GM18873 (cell line): ENCODE measurements around the gene ITGAV.
"Not testable (repeated sequence)": the region's sequence is repeated elsewhere in the genome, so short reads cannot be mapped to it uniquely, and the experiment has no call there.

ENCODE experiments used
- ATAC-seq: cut with Tn5 transposase; IDR thresholded peaks from one replicate; pipeline ENCODE4 v1.9.1; 2021; ENCODE audit warnings: mild to moderate bottlenecking, moderate library complexity, moderate number of reproducible peaks; ENCODE audit not compliant: unreplicated experiment, low FRiP score

The ITGAV gene

DNA sequence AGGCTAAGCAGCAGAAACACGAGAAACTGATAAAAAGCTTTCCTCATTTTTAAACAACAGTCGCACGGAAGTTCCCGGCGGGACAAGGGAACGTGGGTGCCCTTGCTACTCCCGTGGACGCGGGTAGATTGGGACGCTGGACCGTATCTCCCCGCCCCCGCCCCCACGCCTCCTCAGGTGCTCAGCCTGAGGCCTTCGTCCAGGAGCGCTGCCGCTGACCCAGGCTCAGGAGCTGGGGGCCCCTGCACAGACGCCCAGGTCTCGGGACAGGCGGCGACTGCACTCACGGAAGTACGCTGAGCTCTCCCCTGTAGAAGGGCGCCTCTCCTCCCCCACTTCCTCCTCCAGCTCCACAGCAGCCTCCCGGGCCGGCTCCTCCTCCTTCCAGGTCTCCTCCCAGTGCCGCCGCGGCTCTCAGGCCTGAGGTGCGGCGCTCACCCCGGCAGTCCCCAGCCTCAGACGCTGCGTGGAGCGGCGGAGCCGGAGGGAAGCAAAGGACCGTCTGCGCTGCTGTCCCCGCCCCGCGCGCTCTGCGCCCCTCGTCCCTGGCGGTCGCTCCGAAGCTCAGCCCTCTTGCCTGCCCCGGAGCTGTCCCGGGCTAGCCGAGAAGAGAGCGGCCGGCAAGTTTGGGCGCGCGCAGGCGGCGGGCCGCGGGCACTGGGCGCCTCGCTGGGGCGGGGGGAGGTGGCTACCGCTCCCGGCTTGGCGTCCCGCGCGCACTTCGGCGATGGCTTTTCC is at the start of gene ITGAV:
Gene ITGAV, plus strand, starts transcription at position 445 of the 738 bp plus-strand sequence. Its CDS starts 283 bp downstream, at position 728.
- peak; percentile 95 for ATAC-seq

DNA sequence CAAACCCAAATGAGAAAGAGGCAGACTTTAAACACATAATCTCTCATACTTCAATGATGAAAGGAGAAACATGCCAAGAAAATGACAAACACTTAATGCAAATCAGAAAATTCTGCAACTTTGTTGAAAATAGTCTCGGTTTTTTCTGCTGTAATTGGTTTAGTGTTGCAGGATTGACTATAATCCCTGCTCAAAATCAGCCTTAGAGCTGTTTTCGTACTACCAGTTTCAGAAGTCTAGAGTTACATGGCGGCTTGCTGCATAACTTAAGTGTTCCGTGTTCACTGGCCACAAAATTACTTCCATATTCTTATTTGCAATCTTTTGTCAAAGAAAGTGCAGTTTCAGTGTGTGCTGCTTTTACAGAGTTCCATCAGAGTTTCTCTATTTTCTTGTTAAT is 48.9 kb upstream of the ITGAV start:
- no peak for ATAC-seq

DNA sequence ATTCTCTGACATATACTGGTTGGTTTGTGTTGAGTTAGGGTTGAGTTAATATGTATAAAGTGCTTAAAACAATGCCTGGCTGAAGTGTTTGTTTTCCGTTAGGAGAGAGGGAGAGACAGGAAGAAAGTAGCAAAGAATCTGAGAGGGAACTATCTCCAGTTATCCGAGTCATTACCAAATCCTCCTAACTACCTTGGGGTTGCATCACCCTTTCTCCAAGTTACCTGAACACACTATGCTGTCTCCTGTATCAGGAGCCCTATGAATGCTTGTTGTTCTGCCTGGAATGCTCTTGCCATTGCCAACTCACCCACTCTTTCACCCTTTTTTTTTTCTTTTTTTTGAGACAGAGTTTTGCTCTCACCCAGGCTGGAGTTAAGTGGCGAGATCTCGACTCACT is 47.9 kb upstream of the ITGAV start:
- no peak for ATAC-seq

DNA sequence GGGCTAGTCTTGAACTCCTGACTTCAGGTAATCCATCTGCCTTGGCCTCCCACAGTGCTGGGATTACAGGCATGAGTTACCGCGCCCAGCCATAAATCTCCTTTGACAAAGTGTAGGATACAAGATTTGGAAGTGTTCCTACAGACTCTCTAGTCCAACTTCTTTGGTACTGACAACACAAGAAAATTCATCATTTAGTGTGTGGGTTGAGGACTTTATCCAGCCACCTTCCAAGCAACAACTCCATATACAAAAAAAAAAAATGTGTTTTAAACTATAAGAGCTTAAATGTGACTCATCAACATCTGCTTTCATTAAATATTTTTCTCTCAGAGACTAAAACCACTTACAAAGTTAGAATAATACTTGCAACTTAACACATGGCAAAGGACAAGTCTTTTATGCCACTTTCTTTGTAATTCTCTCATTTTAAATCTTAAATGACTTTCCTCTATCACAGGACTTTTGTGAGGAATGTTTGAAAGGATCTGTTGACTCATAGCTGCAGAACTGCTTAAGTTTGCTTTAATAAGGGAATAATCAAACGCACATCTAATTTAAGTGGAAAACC is 46.2 kb upstream of the ITGAV start:
- ATAC-seq: no peak

DNA sequence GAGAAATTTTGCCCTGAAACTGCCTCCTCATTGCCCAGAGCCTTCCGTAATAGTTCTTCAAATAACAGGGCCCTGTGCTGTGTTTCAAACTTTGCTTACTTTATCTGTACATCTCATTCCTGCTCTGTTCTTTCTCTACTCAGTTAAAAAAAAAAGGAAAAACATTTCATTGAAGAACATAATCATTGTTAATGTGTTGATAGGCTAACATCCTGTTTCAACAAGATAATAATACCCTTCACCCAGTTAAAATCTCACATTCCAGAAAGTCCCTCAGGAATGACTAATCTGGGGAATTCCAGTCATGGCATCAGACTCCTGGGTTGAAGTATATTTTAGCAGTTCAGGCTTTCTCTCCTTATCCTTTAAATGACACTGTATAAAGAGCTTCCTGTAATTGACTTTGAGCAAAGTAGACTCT is 45.6 kb upstream of the ITGAV start:
- ATAC-seq: no peak

DNA sequence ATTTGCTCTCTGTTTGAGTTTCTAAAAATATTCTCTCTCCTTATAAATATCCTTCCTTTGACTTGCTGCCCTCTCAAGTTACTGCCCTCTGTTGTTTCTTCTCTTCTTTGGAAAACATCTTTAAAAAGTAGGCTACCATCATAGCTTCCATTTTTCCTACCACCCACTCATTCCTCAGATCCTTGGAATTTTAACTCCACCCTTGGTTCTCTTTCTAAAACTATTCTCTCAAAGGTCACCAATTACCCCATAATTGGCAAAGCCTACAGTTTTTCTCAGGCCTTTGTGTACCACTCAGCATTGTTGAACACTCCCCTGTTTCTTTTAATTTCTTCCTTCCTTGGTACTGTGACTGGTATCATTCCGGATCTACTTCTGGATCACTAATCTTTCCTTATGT is 43.0 kb upstream of the ITGAV start:
- no peak for ATAC-seq

DNA sequence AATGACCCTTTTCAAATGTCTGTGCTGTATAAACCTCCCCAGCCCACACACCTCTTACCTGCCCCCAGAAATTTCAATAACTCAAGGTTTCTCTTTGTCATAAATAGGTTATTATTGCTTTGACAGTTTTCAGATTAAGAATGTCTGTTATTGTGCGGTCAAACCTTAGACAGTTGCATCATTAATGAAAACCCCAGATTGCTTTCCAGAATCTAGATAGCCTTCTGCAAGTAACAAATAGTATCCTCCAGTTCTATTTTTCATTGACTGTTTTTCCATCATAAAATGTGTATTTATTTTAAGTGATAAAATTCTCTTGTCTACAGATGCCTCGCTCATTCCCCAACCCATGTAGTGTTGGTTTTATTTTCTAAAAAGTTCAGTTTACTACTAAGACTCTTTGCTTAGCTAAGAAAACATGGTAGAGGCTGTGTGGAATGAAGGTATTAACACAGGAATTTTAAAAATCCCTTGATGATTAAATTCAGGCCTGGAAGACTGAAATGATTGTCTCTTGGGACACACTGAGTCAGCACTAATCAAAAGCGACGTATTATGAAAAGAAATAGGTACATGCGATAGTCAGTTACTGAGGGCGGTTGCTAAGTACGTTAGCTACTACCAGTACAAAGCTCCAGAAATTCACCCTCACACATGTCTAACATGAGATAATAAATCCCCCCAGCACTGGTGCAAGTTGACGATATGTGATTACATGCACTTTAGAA is 38.4 kb upstream of the ITGAV start:
- no peak for ATAC-seq

DNA sequence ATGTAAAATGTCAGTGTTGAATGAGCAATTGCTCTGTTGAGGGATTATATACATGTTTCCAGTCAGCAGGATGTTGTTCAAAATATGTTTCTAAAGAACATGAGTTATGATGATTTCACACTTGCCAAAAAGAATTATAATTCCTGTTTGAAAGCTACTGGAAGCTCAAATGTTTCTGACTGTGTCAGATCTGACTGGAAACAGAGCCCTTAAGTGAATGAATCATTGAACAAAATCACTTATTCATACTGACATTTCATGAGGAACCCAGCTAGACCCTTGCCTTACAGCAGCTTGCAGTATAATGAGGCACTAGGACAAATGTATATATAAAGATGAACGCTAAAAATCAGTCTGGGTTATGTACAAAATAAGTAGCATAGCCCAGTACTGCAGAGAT is 35.4 kb upstream of the ITGAV start:
- ATAC-seq: no peak

DNA sequence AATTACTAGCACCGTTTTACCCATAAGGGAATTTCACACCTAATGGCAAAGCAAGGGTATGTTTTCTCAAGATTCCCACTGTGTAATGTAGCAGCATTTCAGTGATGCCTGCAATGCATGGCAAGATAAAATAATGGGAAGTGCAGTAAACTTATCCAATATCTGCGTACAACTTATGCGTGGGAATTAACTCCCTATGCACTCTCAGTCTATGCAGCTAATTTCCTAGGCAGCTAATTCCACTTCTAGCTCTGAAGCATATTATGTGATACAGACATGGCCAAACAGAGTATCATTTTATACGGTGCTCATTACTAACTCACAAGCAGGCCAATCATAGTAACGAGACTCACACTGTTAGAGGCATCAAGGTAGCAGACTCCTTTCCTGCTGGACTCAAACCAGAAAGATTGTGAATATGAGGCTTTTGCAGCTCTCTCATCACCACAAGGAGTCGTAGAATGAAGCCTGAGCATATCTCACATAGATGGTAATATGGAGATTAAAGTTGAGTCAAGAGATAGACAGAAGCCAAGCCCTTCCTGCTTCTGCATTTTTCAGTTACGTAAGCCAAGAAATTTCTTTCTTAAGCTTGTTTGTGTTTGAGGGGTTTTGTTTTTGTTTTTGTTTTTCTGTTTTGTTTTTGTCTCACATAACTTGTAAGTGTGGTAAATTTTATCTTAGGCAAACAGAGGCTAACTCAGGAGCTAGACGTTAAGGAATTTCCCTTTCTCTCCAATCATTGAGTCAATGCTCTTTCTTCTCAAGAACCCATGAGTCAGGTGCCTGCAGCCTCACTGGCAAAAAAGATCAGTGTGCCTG is 34.8 kb upstream of the ITGAV start:
- no peak for ATAC-seq

DNA sequence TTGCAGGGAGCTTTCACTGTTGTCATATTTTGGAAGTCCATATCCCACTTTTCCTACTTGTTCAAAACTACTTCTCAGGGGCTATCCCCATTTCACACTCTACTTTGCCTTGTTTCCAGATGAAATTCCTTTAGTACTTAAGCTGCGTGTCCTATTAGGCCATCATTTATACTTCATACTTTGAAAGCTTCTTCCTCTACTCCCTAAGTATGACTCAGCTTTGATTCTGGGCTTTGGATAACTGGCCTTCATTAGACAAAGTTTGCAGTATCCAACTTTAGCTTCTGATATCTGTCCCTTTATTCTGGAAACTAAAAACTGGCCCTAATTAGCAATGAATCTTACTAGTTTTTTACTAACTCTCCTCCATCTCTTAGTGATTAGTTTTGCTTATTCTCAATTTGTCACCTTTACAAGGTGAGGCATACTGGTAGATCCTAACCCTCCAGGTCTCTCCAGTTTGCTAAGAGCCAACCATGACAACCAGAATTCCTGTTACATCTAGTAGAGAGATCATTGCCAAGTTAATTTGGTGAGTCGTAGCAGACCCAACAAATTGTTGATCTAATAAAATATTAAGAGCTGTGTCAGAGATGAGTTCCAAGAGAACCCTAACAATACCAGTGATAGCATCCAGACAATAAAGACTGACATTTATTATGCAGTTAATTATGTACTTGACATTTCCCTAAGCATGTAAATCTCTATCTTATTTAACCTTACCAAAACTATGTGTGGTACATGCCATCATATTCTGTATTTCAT is 31.2 kb upstream of the ITGAV start:
- no peak for ATAC-seq

DNA sequence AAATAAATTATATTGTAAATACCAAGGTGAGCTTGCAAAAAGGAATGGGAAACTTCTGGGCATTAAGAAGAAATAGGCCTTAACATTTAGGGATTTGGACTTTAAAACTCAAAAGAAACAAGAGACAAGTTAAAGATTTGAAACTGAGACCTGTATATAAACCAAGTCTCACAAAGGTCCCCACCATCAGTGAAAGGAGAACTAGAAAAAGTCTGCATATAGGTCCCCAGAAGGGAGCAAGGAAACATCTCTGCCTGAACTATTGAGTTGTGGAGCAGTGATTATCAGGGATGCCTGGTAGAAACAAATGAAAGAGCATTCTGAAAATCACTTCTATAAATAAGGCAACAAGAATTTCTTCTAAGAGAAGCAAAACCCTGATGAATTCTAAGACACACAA is 30.5 kb upstream of the ITGAV start:
- ATAC-seq: peak; percentile 31

DNA sequence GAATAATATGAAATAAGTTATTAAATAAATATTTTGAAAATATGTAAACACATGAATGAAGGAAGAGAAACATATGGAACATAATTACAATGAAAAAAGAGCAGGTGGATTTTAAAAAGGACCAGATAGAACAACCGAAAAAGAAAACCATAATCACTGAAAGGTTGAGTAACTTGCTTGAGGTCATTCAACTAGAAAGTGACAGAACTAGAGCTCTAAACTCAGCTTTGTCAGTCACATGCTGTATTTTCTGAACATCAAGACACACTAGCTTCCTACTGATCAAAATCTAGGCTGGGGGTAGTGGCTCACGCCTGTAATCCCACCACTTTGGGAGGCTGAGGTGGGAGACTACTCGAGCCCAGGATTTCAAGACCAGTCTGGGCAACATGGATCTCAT is 30.0 kb upstream of the ITGAV start:
- peak; percentile 62 for ATAC-seq

DNA sequence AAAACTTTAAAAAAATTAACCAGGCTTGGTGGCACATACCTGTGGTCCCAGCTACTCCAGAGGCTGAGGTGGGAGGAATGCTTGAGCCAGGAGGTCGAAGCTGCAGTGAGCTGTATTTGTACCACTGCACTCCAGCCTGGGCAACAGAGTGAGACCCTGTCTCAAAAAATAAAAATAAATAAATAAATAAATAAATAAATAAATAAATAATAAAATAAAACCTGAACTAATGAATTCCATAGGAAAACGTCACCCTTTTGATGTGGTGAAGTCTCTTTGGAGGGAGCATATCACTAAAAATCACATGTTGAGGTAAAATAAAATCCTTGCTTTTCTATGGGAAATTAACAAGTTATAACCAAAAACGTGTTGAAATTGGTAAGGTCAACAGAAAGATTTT is 29.6 kb upstream of the ITGAV start:
- ATAC-seq: no peak

DNA sequence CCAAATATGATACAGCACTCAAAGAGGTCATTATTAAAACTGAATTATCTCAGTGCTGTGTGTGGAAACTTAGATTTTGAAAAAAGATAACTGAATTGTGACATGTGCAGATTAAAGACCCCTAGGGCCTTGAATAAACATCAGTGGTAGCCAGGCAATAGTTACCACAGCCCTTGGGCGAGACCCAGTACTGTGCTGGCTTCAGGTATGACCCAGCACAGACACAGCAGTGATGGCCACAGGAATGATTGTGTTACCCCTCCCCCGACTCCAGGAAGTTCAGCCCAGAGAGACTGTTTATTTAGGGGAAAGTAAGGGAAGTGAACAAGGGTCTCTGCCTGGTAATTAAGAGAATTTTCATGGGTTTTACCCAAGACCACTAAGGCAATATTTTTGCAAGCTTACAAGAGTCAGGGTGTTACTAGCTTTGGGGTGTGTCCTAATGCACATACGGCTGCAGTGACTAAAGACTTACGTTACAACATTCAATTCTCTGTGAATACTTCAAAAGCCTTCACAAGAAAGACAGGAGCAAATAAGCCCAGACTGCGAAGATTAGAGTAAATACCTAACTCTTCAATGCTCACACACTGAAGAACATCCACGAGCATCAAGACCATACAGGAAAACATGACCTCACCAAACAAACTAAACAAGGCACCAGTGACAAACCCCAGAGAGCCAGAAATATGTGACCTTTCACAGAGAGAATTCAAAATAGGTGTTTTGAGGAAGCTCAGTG is 28.2 kb upstream of the ITGAV start:
- no peak for ATAC-seq

DNA sequence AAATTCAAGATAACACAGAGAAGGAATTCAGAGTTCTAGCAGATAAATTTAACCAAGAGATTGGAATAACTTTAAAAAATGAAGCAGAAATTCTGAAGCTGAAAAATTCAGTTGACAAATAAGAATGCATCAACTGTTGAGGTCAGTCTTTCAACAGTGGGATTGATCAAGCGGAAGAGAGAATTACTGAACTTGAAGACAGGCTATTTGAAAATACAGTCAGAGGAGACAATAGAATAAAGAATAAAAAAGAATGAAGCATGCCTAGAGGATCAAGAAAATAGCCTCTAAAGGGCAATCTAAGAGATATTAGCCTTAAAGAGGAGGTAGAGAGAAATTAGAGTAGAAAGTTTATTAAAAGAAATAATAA is 27.7 kb upstream of the ITGAV start:
- no peak for ATAC-seq

DNA sequence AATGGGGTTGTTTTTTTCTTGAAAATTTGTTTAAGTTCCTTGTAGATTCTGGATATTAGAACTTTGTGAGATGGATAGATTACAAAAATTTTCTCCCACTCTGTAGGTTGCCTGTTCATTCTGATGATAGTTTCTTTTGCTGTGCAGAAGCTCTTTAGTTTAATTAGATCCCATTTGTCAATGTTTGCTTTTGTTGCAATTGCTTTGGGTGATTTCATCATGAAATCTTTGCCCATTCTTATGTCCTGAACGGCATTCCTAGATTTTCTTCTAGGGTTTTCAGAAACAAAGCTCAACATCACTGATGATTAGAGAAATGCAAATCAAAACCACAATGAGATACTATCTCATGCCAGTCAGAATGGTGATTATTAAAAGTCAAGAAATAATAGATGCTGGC is 21.3 kb upstream of the ITGAV start:
- not testable (repeated sequence) for ATAC-seq

DNA sequence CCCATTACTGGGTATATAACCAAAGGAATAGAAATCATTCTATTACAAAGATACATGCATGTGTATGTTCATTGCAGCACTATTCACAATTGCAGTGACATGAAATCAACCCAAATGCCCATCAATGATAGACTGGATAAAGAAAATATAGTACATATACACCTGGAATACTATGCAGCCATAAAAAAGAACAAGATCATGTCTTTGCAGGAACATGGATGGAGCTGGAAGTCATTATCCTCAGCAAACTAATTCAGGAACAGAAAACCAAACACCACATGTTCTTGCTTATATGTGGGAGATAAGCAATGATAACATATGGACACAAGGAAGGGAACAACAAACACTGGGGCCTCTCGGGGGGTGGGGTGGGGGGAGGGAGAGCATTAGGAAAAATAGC is 20.7 kb upstream of the ITGAV start:
- ATAC-seq: not testable (repeated sequence)

DNA sequence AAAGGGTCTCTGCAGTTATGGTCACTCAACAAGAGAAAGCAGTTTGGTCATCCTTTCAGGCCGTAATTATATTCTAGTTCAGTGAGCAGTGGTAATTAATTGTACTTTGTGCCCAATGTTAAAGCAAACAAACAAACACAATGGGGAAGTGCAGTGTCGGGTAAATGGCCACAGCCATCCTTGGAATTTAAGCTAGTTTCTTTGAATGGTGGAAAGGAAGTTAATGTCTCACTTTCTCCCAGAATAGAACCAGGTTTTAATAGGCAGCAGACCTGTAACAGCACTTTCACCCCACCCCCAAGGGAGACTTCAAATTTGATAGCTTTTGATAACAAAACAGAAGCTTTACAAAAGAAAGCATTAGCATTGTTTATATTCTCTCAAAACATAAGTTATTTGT is 20.0 kb upstream of the ITGAV start:
- ATAC-seq: no peak

DNA sequence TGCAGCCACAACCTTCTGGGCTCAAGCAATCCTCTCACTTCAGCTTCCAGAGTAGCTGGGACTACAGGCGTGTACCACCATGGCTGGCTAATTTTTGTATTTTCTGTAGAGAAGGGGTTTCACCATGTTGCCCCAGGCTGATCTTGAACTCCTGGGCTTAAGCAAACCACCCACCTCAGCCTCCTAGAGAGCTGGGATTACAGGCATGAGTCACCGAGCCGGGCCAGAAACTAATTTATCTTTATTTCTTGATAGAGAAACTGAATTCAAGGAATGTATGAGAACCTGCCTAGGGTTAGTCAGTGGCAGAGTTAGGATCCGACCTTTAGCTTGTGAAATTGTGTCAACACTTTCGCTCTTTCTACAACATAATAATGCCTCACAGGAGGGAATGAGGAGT is 19.3 kb upstream of the ITGAV start:
- ATAC-seq: no peak

DNA sequence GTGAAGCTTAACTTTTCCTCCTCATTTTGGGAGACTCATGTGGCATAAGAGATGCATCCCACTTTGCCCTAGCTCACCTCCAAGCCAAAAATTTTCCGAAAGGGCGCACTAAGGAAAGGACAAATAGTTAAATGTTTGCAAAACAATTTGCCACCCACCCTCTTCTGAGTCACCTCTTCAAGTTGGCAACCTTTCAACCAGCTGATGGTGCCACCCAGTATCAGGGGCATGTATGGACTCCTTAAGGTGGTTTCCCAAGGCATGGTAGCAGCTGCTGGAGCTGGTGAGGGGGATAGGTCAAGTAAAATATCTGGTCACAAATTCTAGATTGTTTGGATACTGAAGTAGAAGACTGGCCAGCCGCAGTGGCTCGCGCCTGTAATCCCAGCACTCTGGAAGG is 17.2 kb upstream of the ITGAV start:
- no peak for ATAC-seq
